Left ventricle myocardium superior (tissue), 1 donor: ENCODE results near the gene ZSCAN26. TPM values are rescaled to one million over a fixed set of nuclear protein-coding genes. Genes with fewer than 3 reads are reported as not detected.

Source experiments
- ATAC-seq: fragments of 200-7000 bp; cut with Tn5 transposase; one replicate; pipeline ENCODE4 v1.9.1; 2020; ENCODE audit warnings: mild to moderate bottlenecking, moderate library complexity
- DNase-seq: peaks from one replicate; pipeline ENCODE4 v3.0.0-alpha.2; 2020
- intact Hi-C: fragments of 100-400 bp; cut with micrococcal nuclease; formaldehyde crosslinking; loops from one replicate; pipeline ENCODE4 v1.11.0; 2022
- long read RNA-seq: library from polyadenylated mRNA; unstranded; transcript quantifications from one replicate; pipeline ENCODE4 v2.0.0, GENCODE V29; 2021
- total RNA-seq: library from RNA; stranded (reverse); fragmentation: NEBNext Ultra II Directional; extraction: Animal tissue kit (Norgen Biotek cat#: 25700); gene quantifications from one replicate; pipeline ENCODE4 v1.2.1, GENCODE V29; 2021
- donor health status: DM: no; HTN: yes; CAD: no; lungs with severe emphysema.

Gene ZSCAN26
- total RNA-seq: 13.8 TPM
- long read RNA-seq, transcript ZSCAN26-202 (4 exons, 2,835 nt): major isoform, 6 of 24 reads
- long read RNA-seq, partial matches to known transcripts: 1 of 24 reads
- long read RNA-seq, other reads (novel, unspliced or antisense): 9 of 24 reads

DNA sequence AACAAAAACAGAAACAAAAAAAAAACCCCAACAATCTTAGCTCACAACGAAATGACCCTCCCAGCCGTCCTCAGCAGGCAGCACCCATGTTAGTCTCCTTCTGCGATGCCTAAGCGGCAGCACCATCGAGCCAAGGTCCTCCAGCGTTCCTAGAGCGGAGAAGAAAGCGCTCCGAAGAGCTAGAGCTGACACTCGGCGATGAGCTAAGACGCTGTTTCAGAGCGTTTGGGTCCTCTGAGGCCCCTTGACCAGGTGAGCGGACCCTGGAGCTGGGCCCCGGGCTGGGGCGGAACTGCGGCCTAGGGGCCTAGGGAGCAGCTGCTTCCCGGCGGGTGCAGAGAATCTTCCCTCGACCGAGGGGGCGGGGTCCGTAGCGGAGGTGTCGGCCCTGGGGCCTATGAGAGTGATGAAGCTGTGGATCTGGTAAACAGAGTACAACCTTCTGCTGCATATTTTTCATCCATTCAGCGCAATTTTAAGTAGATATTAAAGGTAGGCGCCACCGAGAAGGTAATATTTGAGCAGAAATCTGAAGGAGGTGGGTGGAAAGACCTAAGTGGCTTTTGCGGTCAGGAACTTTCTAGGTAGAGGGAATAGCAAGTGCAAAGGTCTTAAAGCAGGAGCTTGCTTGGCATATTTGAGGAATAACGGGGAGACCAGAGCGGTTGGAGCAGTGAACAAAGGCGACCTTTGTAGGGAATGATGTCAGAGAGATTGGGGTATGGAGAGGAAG, at the start of gene ZSCAN26:
Gene ZSCAN26, plus strand, starts transcription at position 182 of the 733 bp plus-strand sequence. CDS start 4,777 bp downstream, outside the sequence.
- intact Hi-C loops: no loop called here
- ATAC-seq: peak; percentile 99
- DNase-seq: peak; percentile 88

- no peak for DNase-seq
- no peak for ATAC-seq
- intact Hi-C loops: no loop called here
These were observed 49.1 kb upstream of the ZSCAN26 start for GRCh38 chr6:28217890-28218289.

- ATAC-seq (peak; percentile 97), DNase-seq (peak; percentile 91)
- intact Hi-C loops: no loop called here
These were observed 48.4 kb upstream of the ZSCAN26 start for GRCh38 chr6:28218312-28219248.

GRCh38 chr6:28220257-28221133, 46.4 kb upstream of the ZSCAN26 start:
- DNase-seq (no peak), ATAC-seq (no peak)
- intact Hi-C loops: loop anchor here (10.0 kb wide), 1 partner anchor 76 kb away; the partner anchor contains the start of gene ZKSCAN8

DNA sequence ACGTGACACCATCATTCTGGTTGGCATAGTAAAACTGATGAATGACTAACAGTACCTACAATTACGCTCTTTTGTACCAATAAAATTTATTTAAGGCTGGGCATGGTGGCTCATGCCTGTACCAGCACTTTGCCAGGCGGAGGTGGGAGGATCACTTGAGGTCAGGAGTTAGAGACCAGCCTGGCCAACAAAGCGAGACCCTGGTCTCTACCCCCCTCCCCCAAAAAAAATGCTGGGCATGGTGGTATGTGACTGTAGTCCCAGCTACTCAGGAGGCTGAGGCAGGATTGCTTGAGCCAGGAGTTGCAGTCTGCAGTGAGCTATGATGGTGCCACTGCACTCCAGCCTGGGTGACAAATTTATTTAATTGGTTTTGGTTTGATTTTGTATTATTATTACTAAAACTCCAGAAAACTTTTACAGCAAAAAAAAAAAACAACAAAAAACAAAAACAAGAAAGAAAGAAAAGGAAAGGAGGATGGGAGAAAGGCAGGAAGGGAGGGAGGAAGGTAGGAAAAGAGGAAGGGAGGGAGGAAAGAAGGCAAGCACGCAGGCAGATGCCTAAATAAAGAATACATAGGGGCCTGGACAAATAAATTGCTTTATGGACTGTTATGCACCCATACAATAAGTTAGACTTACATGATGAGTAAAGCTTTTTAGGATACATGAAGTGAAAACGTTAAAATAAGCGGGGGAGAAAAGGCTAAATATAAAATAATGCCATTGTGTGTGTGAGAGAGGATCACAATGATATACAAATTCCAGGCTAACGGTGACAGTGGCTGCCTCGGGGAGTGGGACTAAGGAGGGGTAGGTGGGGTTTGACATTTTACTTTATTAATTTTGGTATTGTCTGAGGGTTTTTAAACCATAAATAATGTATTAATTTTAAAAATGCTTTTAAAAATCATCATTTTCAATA, 42.5 kb upstream of the ZSCAN26 start:
- intact Hi-C loops: loop anchor here (10.0 kb wide), 1 partner anchor 80 kb away; the partner anchor contains the start of gene ZKSCAN8
- DNase-seq (no peak), ATAC-seq (no peak)

DNA sequence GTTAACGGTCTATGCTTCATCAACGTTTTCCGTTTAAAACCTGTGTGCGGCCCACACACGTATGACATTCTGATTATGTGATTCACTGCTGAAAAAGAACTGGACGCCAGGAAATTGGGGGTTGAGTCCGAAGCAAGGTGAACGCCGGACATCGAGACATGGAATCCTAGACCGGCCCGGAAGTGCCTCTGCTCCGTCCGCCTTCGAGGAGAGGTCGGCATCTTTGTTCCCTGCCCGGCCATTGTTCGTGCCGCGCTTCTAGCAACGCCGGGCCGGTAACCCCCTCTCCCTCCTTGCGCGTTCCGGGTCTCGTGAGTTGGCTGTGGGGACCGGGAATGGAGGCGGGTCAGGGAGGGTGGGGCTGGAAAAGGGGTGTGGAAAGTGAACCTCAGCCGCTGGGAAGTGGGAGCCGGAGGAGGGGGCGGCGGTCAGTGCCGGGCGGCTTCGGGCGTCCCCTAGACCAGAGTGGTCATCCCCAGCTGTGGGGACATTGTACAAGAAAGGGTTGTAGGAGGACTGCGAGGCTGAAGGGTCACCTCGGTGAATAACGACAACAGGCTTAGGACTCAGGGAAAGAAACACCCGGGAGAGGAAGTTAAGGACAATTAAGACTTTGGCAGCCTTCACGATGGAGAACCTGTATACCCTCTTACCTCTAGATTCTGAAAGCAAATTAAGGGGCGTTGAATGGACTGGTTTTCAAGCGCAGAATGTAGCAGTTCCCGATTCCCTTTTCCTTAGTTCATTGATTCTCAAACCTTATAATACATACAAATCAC, 41.7 kb upstream of the ZSCAN26 start, which contains the start of gene ZSCAN9:
Gene ZSCAN9, plus strand, starts transcription at position 220 of the 779 bp plus-strand sequence. CDS start 1,810 bp downstream, outside the sequence.
- ATAC-seq (peak; percentile 99), DNase-seq (peak; percentile 85)
- intact Hi-C loops: loop anchor here (10.0 kb wide), 1 partner anchor 80 kb away; the partner anchor contains the start of gene ZKSCAN8

DNA sequence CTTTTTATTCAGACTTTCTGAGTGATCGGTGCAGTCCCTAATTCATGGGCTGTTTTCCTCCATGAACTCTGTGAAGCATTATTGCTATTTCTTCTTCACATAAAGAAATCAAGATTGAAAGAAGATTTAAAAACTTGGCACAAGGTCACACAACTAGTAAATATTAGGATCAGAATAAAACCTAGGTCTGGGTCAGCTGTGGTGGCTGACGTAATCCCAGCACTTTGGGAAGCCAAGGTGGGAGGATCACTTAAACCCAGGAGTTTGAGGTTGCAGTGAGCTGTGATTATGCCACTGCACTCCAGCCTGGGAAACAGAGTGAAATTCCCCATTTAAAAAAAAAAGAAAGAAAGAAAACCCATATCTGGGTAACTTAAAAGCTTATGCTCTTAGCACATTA, 40.5 kb upstream of the ZSCAN26 start:
- DNase-seq (no peak), ATAC-seq (no peak)
- intact Hi-C loops: loop anchor here (10.0 kb wide), 1 partner anchor 82 kb away; the partner anchor contains the start of gene ZKSCAN8

GRCh38 chr6:28232785-28233184, 34.2 kb upstream of the ZSCAN26 start:
- DNase-seq (no peak), ATAC-seq (no peak)
- intact Hi-C loops: no loop called here

DNA sequence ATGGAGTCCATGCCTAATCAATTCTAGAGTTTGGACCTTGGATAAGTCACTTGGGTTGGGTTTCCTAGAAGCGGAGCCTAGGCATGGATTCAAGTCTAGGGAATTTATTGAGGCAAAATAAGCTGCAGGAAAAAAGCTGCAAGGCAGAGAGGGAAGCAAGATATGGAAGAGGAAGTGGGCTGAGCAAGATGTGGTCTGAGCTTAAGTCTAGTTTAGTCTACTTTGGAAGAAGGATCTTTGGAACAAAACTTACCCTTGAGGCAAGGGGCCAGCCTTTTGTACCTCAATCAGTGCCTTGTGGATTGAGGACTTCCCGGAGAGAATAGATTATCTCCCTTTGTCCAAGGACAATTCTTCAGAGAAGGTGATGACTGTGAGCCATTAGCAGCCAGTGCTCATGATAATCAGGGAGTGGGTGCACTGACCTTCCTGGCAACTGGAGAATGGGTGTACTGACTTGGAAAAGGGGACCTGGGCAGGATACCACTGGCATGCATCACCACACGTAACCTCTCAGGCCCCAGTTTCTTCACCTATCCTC, 31.0 kb upstream of the ZSCAN26 start:
- DNase-seq (no peak), ATAC-seq (no peak)
- intact Hi-C loops: no loop called here

- no peak for ATAC-seq
- no peak for DNase-seq
- intact Hi-C loops: no loop called here
These were observed 27.3 kb upstream of the ZSCAN26 start for GRCh38 chr6:28239636-28240035.

GRCh38 chr6:28240471-28240870, 26.5 kb upstream of the ZSCAN26 start:
- ATAC-seq (no peak), DNase-seq (no peak)
- intact Hi-C loops: no loop called here

- intact Hi-C loops: no loop called here
- ATAC-seq (no peak), DNase-seq (no peak)
These were observed 23.0 kb upstream of the ZSCAN26 start for GRCh38 chr6:28243946-28244345.

- intact Hi-C loops: no loop called here
These were observed 21.6 kb upstream of the ZSCAN26 start for GRCh38 chr6:28245206-28245941.

DNA sequence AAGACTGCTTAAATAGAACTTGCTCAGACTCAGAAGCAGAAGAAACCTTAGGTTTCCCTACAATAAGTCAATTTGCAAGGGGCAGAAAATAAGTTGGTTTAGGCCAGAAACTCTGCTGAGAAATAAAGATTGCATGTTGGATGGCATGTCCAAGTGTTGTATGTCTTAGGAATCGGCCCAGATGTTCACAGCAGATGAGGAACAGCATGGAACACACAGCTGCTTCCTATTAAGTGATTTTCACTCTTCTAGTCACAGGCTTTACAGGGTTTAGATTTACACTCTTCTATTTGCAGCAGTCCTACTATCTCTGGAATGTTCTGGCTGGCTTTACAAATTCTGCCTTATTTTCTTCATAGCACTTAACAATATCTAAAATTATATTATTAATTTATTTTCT, 18.0 kb upstream of the ZSCAN26 start:
- intact Hi-C loops: no loop called here
- DNase-seq: no peak
- no peak for ATAC-seq

More at GRCh38 chr6:28245206-28245941, 21.6 kb upstream of the ZSCAN26 start:
- DNase-seq (no peak), ATAC-seq (no peak)

DNA sequence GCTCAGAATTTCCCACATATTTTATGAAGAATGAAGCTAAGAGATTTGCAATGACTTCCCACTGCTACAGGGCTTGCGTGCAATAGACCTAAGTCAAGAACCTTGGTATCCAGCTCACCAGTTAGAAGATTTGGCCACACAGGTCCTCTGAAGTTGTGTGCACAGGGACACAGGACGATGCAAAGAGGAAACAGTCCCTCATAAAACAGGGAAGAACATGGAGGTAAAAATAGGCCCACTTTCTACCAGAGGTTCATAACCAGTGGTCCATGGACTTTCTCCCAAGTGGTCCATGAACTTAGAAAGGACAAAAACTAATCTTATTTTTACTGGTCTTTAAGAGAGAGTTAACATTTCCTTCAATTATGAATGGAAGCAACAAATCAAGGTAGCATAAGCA, 16.2 kb upstream of the ZSCAN26 start:
- intact Hi-C loops: no loop called here
- no peak for DNase-seq
- no peak for ATAC-seq

DNA sequence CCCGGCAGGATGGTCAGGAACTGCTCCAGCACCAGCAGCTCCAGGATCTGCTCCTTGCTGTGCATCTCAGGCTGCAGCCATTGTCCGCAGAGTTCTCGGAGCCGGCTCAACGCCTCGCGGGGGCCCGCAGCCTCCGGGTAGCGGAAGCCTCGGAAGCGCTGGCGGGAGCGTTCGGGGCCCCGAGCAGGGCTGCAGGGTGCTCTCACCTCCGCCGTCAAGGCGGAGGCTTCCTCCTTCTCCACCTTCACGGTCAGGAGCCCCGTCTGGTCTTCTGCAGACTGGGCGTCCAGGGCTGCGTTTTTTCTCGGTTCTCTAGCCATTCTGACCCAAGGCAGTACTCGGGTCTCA, 15.3 kb upstream of the ZSCAN26 start:
- intact Hi-C loops: no loop called here
- ATAC-seq (peak; percentile 50), DNase-seq (peak; percentile 31)
